Esophagus muscularis mucosa (tissue), 4 donors: ENCODE measurements around the gene TWNK.

Experiments used
- CTCF ChIP-seq, 3 experiments: fragments of 200-600 bp in 2 of 3; fragments of 450-650 bp in 1 of 3; sonication (generic) in 2 of 3; IDR thresholded peaks; one replicate each; pipeline ENCODE4 v1.5.1; 2017 to 2019; ENCODE audit warnings: antibody characterized with exemption in 3 of 3, mild to moderate bottlenecking in 2 of 3, moderate library complexity in 1 of 3
- EP300 ChIP-seq: sonication (generic); formaldehyde crosslinking; IDR thresholded peaks from one replicate; pipeline ENCODE4 v1.6.1; 2017; ENCODE audit warnings: antibody characterized with exemption
- POLR2A ChIP-seq: fragments of 450-650 bp; IDR thresholded peaks from one replicate; pipeline ENCODE4 v1.6.1; 2017; ENCODE audit warnings: antibody characterized with exemption, moderate library complexity, mild to moderate bottlenecking, low read depth
- POLR2AphosphoS5 ChIP-seq, 2 donors: sonication (generic); formaldehyde crosslinking; IDR thresholded peaks; one replicate each; pipeline ENCODE4 v1.6.1; 2017; ENCODE audit warnings: antibody characterized with exemption in 2 of 2

DNA sequence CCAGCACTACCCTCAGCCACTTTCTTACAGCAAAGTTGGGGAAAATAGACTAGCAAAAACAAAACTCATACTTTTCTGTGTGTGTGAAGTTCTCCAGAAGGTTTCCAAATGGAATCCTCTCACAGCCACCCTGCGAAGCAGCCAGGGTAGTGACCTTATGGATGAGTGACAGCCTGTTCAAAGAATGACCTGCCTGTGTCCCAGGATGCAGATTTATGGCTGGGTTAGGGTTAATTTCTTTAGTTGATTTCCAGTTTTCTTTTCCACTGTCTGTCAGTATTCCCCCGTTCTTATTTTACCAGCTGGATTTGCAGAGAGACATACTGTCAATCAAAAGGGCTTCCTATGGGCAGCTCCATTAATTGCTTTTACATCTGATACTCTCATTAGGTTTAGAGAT is 20.5 kb upstream of the TWNK start:
- TF ChIP-seq POLR2AphosphoS5 (IDR thresholded peaks at IDR 0.05) (no peak), CTCF (IDR thresholded peaks at IDR 0.05) (no peak), POLR2A (no peak), EP300 (no peak)
